Erythroblast (primary cell): ENCODE results near the gene OSBPL10.

ENCODE experiments used
- GATA1 ChIP-seq: IDR thresholded peaks from 2 replicates; pipeline ENCODE4 v1.6.1; 2011; ENCODE audit warnings: low read depth, mild to moderate bottlenecking, control low read depth, low read length, moderate library complexity
- POLR2A ChIP-seq: IDR thresholded peaks from 2 replicates; pipeline ENCODE4 v1.6.1; 2011; ENCODE audit warnings: mild to moderate bottlenecking, low read length

GRCh38 chr3:31636049-31636448 lies 345.0 kb downstream of the OSBPL10 start:
- no peak for TF ChIP-seq POLR2A
- TF ChIP-seq GATA1: no peak
